Mesenchymal stem cell (in vitro differentiated cells and primary cell): ENCODE results near the gene CBFA2T2.
A peak's percentile ranks its signal among the peaks of the same experiment; 100 is the strongest.
"Not testable (repeated sequence)": the region's sequence is repeated elsewhere in the genome, so short reads cannot be mapped to it uniquely, and the experiment has no call there.

Experiments
- DNase-seq: peaks from one replicate; pipeline ENCODE4 v3.0.0-alpha.2; 2013
- H2AFZ ChIP-seq: one replicate; pipeline ENCODE4 v1.6.1; 2013; ENCODE audit warnings: low read depth, mild to moderate bottlenecking, control low read depth, inconsistent platforms, low read length, moderate library complexity
- H2AK5ac ChIP-seq: 2 replicates; pipeline ENCODE4 v1.6.1; 2013; ENCODE audit warnings: low read length, moderate library complexity, mild to moderate bottlenecking, inconsistent platforms; ENCODE audit not compliant: severe bottlenecking
- H2BK120ac ChIP-seq: one replicate; pipeline ENCODE4 v1.6.1; 2013; ENCODE audit warnings: low read depth, mild to moderate bottlenecking, inconsistent platforms, low read length, moderate library complexity
- H2BK12ac ChIP-seq, 2 experiments: one replicate each; pipeline ENCODE4 v1.6.1; 2013; ENCODE audit warnings: inconsistent platforms in 2 of 2, low read length in 2 of 2, mild to moderate bottlenecking in 2 of 2, moderate library complexity in 2 of 2, control low read depth in 1 of 2
- H2BK15ac ChIP-seq: one replicate; pipeline ENCODE4 v1.6.1; 2013; ENCODE audit warnings: mild to moderate bottlenecking, low read depth, inconsistent platforms; ENCODE audit not compliant: poor library complexity, severe bottlenecking
- H2BK5ac ChIP-seq: 2 replicates; pipeline ENCODE4 v1.6.1; 2013; ENCODE audit warnings: low read depth, mild to moderate bottlenecking, low read length, control low read depth, inconsistent platforms; ENCODE audit not compliant: poor library complexity, severe bottlenecking
- H3K14ac ChIP-seq, 2 experiments: one replicate each; pipeline ENCODE4 v1.6.1; 2013; ENCODE audit warnings: inconsistent platforms in 2 of 2, low read length in 2 of 2, control low read depth in 1 of 2, mild to moderate bottlenecking in 1 of 2, moderate library complexity in 1 of 2
- H3K18ac ChIP-seq, 2 experiments: one replicate each; pipeline ENCODE4 v1.6.1; 2013; ENCODE audit warnings: inconsistent platforms in 2 of 2, low read length in 2 of 2, control low read depth in 1 of 2, low read depth in 1 of 2, mild to moderate bottlenecking in 1 of 2
- H3K23ac ChIP-seq, 2 experiments: one replicate each; pipeline ENCODE4 v1.6.1; 2013; ENCODE audit warnings: inconsistent platforms in 2 of 2, low read length in 2 of 2, mild to moderate bottlenecking in 2 of 2, moderate library complexity in 2 of 2, control low read depth in 1 of 2
- H3K27ac ChIP-seq: 2 replicates; pipeline ENCODE4 v1.5.1; 2013; ENCODE audit warnings: mild to moderate bottlenecking, moderate library complexity, low read length, control low read depth, inconsistent platforms; ENCODE audit not compliant: poor library complexity, severe bottlenecking
- H3K27me3 ChIP-seq, 2 experiments: 2 replicates each; pipeline versions ENCODE4 v1.6.1 to v1.7.0; 2013; ENCODE audit warnings: low read length in 2 of 2, mild to moderate bottlenecking in 2 of 2, moderate library complexity in 2 of 2, control low read depth in 1 of 2, inconsistent platforms in 1 of 2; ENCODE audit not compliant: control insufficient read depth in 1 of 2, insufficient read depth in 1 of 2
- H3K36me3 ChIP-seq, 2 experiments: 2 replicates each; pipeline versions ENCODE4 v1.6.1 to v1.7.0; 2013; ENCODE audit warnings: low read length in 2 of 2, control low read depth in 1 of 2, inconsistent platforms in 1 of 2, low read depth in 1 of 2, mild to moderate bottlenecking in 1 of 2; ENCODE audit not compliant: insufficient read depth in 2 of 2, control insufficient read depth in 1 of 2
- H3K4ac ChIP-seq, 2 experiments: one replicate each; pipeline ENCODE4 v1.6.1; 2013; ENCODE audit warnings: inconsistent platforms in 2 of 2, low read length in 2 of 2, mild to moderate bottlenecking in 2 of 2, moderate library complexity in 2 of 2, control low read depth in 1 of 2, low read depth in 1 of 2
- H3K4me1 ChIP-seq: 2 replicates; pipeline ENCODE4 v1.6.1; 2013; ENCODE audit warnings: low read depth, low read length, control low read depth; ENCODE audit not compliant: control insufficient read depth, insufficient read depth
- H3K4me2 ChIP-seq: 2 replicates; pipeline ENCODE4 v1.6.1; 2013; ENCODE audit warnings: low read length, mild to moderate bottlenecking, inconsistent platforms; ENCODE audit not compliant: poor library complexity, severe bottlenecking
- H3K4me3 ChIP-seq, 2 experiments: 2 replicates each; pipeline versions ENCODE4 v1.5.1 to v1.7.0; 2013; ENCODE audit warnings: low read length in 2 of 2, mild to moderate bottlenecking in 2 of 2, control low read depth in 1 of 2, low read depth in 1 of 2; ENCODE audit not compliant: insufficient read depth in 1 of 2
- H3K79me1 ChIP-seq: replicated peaks from 2 replicates; pipeline ENCODE4 v1.6.1; 2013; ENCODE audit warnings: mild to moderate bottlenecking, control low read depth, low read length, inconsistent platforms; ENCODE audit not compliant: poor library complexity, severe bottlenecking
- H3K9ac ChIP-seq: 2 replicates; pipeline ENCODE4 v1.7.0; 2013; ENCODE audit warnings: mild to moderate bottlenecking, low read length, moderate library complexity
- H3K9me3 ChIP-seq: 2 replicates; pipeline ENCODE4 v1.7.0; 2013; ENCODE audit warnings: mild to moderate bottlenecking, low read length; ENCODE audit not compliant: control insufficient read depth
- H4K8ac ChIP-seq: one replicate; pipeline ENCODE4 v1.6.1; 2013; ENCODE audit warnings: inconsistent platforms, mild to moderate bottlenecking, low read length, moderate library complexity
- H4K91ac ChIP-seq: one replicate; pipeline ENCODE4 v1.6.1; 2013; ENCODE audit warnings: mild to moderate bottlenecking, low read length, inconsistent platforms
- WGBS: methylation state at CpG from one replicate; pipeline ENCODE4 v1.1.7; 2013; ENCODE audit warnings: mixed read lengths; 5-methylcytosine and 5-hydroxymethylcytosine counted together

Gene CBFA2T2

GRCh38 chr20:33444797-33445560, 44.9 kb upstream of the CBFA2T2 start:
- 90% methylated on average over 2 of the region's 4 CpGs for WGBS
- Histone ChIP-seq H3K4ac (no peak overlapping the region), H3K18ac (no peak overlapping the region), H3K9me3 (no peaks in the 10 kb centered on the region), H2AFZ (no peak overlapping the region), H3K79me1 (no peaks in the 10 kb centered on the region), H2BK120ac (no peak overlapping the region), H3K4me2 (peak overlapping the region; percentile 58), H2BK15ac (no peak overlapping the region), H2AK5ac (no peak overlapping the region), H4K8ac (no peak overlapping the region), H2BK5ac (no peak overlapping the region), H3K36me3 (no peaks in the 10 kb centered on the region), H2BK12ac (no peak overlapping the region), H3K27ac (no peak overlapping the region), H3K9ac (peak overlapping the region; percentile 45), H3K23ac (no peak overlapping the region), H3K14ac (no peak overlapping the region), H3K4me3 (peak overlapping the region in 1 of 2 experiments; percentile 58), H3K27me3 (no peaks in the 10 kb centered on the region), H3K4me1 (peaks cover 15% of the 10 kb centered on the region), H4K91ac (no peak overlapping the region)
- DNase-seq: no peak

- Histone ChIP-seq H3K4ac (no peak overlapping the region), H2BK15ac (no peak overlapping the region), H3K9me3 (no peaks in the 10 kb centered on the region), H4K8ac (no peak overlapping the region), H2AFZ (no peak overlapping the region), H3K18ac (no peak overlapping the region), H2AK5ac (no peak overlapping the region), H3K27ac (no peak overlapping the region), H2BK5ac (no peak overlapping the region), H3K4me3 (no peak overlapping the region), H3K23ac (no peak overlapping the region), H3K4me1 (peaks cover 15% of the 10 kb centered on the region), H2BK120ac (no peak overlapping the region), H3K4me2 (peak overlapping the region; percentile 14), H3K27me3 (no peaks in the 10 kb centered on the region), H3K9ac (no peak overlapping the region), H2BK12ac (no peak overlapping the region), H3K79me1 (no peaks in the 10 kb centered on the region), H4K91ac (no peak overlapping the region), H3K36me3 (no peaks in the 10 kb centered on the region), H3K14ac (no peak overlapping the region)
- 98% methylated on average over 2 of the region's 4 CpGs for WGBS
- no peak for DNase-seq
These were observed 43.8 kb upstream of the CBFA2T2 start for GRCh38 chr20:33445881-33446625.

GRCh38 chr20:33450867-33451266, 39.0 kb upstream of the CBFA2T2 start:
- Histone ChIP-seq H3K4ac (no peak overlapping the region), H3K9me3 (no peaks in the 10 kb centered on the region), H3K9ac (no peak overlapping the region), H2AK5ac (no peak overlapping the region), H2BK120ac (no peak overlapping the region), H3K79me1 (no peaks in the 10 kb centered on the region), H2BK15ac (no peak overlapping the region), H2BK5ac (no peak overlapping the region), H3K4me1 (no peaks in the 10 kb centered on the region), H3K27me3 (no peaks in the 10 kb centered on the region), H3K27ac (no peak overlapping the region), H2BK12ac (no peak overlapping the region), H3K14ac (no peak overlapping the region), H4K8ac (no peak overlapping the region), H2AFZ (no peak overlapping the region), H3K23ac (no peak overlapping the region), H3K4me3 (no peak overlapping the region), H3K18ac (no peak overlapping the region), H3K4me2 (no peak overlapping the region), H3K36me3 (no peaks in the 10 kb centered on the region), H4K91ac (no peak overlapping the region)
- 88% methylated on average over 4 of the region's 4 CpGs for WGBS
- DNase-seq: no peak

- not testable (repeated sequence) for H3K27ac ChIP-seq, H3K14ac ChIP-seq, H3K4me3 ChIP-seq, H3K79me1 ChIP-seq, H3K4me2 ChIP-seq, H3K18ac ChIP-seq, H2BK5ac ChIP-seq, H3K36me3 ChIP-seq, H3K4ac ChIP-seq, H3K23ac ChIP-seq, H3K27me3 ChIP-seq, H2BK120ac ChIP-seq, H3K9me3 ChIP-seq, H2AK5ac ChIP-seq, H3K4me1 ChIP-seq, H3K9ac ChIP-seq, H2AFZ ChIP-seq, H2BK12ac ChIP-seq, H2BK15ac ChIP-seq, H4K91ac ChIP-seq, H4K8ac ChIP-seq
- peak; percentile 69 for DNase-seq
- 19% methylated on average over 5 of the region's 6 CpGs for WGBS
These were observed 32.8 kb upstream of the CBFA2T2 start for GRCh38 chr20:33456916-33457642.
